Ramos (cell line): Measurements from ENCODE around the gene LIX1.
"Not testable (repeated sequence)": the region's sequence is repeated elsewhere in the genome, so short reads cannot be mapped to it uniquely, and the experiment has no call there.

Source experiments
- in situ Hi-C: fragments of 300-500 bp; cut with MboI; formaldehyde crosslinking; loops from one replicate; pipeline ENCODE4 v1.14.3; 2022; ENCODE audit warnings: low sequenced_read_pairs; ENCODE audit not compliant: unreplicated experiment

Gene LIX1

DNA sequence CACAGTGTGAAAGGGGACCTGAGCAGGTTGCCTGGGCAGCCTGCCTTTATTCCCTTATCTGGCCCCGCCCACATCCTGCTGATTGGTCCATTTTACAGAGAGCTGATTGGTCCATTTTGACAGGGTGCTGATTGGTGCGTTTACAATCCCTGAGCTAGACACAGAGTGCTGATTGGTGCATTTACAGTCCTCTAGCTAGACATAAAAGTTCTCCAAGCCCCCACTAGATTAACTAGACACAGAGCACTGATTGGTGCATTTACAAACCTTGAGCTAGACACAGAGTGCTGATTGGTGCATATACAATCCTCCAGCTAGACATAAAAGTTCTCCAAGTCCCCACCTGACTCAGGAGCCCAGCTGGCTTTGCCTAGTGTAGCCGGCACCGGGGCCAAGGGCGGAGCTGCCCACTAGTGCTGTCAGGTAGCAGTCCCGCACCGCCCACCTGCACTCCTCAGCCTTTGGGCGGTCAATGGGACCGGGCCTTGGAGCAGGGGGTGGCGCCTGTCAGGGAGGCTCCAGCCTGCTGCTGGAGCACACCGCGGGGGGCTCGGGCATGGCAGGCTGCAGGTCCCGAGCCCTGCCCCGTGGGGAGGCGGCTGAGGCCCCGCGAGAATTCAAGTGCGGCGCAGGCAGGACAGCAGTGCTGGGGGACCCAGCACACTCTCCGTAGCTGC lies 57.5 kb downstream of the LIX1 start:
- in situ Hi-C loops = not testable (repeated sequence)

DNA sequence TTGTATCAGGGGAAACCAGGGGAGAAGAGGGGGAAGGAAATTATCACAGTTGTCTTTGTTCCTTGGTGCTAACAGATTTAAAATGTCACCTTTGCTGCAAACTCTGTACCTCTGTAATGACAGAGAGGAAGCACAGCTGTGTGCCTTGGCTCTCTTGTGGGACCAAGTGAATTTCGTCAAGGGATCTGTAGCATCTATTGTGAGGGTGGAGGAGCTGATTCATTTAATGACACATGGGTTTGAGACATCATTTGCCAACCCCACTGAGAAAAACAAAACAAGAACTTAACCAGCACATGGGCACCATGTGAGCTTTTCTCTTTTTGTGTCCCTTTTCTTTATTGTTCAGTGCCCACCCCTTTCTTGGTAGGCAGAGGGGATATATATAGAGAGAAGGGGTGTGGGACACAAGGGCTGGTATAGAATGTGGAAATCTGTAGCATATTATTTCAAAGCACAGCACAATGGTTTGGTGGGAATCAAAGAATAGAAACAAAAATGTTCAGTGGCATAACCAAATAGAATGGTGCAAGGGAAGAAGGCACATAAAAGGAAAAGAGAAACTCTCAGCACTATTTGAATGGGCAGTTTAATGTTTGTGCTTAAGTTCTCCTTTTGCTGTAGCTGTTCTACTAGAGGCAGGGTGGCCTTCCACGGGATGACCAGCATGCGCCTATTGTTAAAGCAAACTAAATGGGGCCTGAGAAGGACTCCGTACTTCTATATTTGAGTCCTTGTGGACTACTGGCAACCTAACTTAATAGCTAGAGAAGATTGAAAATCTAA lies 63.3 kb downstream of the LIX1 start:
- in situ Hi-C loops = no loop called here

DNA sequence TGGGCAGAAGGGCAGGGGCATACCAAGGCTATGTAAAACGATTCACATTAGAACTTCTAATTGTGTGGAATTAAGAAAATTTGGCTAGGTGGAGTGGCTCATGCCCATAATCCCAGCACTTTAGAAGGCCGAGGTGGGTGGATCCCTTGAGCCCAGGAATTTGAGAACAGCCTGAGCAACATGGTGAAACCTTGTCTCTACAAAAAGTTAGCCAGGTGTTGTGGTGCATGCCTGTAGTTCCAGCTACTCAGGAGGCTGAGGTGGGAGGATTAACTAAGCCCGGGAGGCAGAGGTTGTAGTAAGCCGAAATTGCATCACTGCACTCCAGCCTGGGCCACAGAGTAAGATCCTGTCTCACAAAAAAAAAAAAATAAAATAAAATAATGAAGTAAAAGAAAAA lies 65.2 kb downstream of the LIX1 start:
- in situ Hi-C loops = no loop called here

DNA sequence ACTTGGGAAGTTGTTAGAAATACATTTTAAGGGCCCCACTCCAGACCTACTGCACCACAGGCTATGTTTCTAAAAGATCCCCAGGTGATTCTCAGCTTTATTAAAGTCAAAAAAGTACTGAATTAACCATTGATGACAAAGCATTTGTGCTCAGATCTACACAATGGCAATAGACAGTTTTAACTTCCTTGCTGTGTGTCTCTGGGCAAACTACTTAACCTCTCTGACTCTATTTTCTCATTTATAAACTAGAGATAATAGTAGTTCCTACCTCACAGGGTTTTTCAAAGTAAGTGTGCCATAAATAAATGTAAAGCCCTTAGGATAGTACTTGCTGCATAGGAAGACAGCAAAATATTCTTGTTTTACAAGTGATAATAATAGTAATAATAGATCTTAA lies 66.3 kb downstream of the LIX1 start:
- in situ Hi-C loops = no loop called here

DNA sequence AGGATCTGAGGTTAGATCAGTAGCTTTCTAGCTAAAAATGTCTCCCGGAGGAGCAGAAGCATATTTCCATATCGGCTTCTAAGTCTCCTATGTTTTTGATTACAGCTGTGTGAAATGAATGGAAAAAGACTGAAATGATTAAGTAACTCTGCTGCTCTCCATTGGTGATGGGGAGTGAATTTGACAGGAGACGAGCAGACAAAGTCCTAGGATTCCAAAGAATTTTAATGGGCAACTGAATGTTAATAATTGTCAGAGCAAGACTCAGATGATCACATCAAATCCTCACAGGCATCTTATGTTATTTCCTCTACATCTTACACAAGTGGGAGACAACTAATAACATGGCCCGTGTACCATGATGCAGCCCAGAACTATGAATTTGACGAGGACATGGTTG lies 66.8 kb downstream of the LIX1 start:
- in situ Hi-C loops = no loop called here

DNA sequence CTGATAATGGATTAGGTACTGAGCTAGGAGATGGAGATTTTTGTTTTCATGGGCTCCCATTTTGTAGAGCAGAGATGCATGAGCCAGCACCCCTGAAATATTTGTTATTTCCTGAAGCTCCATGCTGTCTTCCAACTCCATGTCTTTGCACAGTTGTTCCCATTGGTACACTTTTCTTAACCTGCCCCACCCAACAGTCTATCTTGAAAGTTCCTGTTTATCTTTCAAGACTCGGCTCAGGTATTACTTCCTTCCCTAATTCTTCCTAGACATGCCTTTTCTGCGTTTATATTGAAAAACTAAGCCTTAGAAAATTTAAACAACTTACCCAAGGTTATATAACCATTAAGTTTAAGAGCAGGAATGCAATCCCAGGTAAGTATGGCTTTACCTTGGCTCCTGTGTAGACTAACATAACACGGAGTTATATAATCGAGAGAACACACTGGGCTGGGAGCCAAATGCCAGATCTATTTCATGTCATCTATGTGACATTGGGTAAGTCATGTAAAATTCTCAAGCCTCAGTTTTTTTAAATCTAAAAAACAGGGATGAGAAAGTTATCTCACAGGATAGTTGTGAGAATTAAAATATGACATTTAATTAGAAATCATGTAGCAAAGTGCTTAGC lies 67.4 kb downstream of the LIX1 start:
- in situ Hi-C loops = no loop called here

DNA sequence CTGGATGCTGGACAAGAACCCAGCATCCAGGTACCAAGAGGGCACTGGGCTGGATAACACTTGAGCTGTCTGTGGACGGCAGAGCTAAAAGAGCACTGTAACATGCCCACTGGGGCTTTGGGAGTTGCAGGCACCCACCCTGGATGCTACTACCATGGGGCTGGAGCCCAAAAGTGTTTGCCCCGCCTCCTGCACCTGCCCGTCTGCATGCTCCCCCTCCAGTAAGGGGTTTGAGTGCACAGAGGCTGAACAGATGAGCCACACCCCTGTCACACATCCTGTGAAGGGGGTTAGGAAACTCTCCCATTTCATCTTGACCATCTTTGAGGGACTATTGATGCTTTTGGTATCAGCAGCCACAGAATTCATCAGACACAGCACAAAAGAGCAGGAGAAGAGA lies 69.0 kb downstream of the LIX1 start:
- in situ Hi-C loops = no loop called here

DNA sequence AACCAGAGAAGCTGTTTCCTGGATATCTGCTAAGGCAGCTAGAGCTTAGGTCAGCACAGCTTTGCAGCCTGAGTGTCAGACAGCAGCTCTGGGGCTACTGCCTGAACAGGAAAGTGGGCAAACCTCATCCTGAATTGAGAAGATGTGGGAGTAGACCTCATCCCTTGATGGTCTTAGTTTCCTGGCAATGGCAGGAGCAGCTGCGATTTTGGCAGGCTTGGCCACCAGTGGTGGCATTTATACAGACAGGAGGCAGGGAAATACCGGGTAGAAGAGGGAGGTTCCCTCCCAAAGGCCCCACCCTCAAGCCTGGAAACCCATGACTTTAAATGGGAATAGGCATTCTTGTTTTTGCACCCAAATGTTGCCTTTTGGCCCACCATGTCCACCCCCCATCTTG lies 69.7 kb downstream of the LIX1 start:
- in situ Hi-C loops = no loop called here

DNA sequence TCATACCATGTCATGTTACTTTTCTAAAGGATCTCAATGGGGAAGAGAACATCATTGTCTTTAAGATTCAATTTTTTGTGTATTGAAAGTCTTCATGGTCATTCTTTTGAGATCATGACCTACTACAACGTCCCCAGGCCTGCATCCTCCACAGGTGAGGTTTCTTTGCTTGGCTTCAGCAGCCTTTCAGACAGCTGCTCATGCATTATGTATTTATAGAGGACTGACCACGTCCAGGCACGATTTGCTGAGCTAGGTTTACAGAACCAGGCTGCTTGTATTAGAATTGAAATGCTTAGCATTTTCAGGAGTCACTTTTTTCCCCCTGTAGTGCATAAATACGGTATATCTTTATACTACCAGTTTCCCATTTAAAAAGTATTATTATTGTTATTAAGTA lies 70.4 kb downstream of the LIX1 start:
- in situ Hi-C loops = no loop called here

DNA sequence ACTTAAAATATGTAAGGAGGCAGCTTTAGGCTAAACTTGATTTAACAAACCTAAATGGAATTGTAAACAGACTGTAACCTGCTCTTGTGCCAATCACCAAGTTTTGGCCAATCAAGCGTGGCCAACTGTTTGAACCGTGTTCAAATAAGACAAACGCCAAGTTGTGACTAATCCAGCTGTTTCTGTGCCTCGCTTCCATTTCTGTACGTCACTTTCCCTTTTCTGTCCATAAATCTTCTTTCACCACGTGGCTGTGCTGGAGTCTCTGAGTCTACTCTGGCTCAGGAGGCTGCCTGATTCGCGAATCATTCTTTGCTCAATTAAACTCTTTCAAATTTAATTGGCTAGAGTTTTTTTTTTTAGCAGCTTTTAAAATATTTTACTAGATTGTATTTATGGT lies 71.3 kb downstream of the LIX1 start:
- in situ Hi-C loops = no loop called here

DNA sequence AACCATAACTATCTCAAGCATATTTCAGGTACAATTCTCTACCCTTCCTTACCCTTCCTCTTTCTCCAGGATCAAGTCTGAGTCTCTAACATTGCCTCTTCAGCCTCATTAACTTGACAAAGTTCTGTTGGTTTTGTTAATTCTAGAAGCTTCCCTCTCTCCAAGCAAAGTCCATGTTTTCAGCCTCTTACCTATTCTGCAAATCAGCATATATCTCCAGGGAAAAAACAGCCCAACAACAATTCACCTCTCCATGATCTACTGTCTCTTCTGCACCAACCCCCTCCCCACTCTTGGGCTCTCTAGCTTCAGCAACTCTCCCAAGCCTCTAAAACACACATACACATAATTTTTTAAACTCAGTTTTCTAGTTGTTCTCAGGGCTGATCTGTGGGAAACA lies 72.2 kb downstream of the LIX1 start:
- in situ Hi-C loops = no loop called here

DNA sequence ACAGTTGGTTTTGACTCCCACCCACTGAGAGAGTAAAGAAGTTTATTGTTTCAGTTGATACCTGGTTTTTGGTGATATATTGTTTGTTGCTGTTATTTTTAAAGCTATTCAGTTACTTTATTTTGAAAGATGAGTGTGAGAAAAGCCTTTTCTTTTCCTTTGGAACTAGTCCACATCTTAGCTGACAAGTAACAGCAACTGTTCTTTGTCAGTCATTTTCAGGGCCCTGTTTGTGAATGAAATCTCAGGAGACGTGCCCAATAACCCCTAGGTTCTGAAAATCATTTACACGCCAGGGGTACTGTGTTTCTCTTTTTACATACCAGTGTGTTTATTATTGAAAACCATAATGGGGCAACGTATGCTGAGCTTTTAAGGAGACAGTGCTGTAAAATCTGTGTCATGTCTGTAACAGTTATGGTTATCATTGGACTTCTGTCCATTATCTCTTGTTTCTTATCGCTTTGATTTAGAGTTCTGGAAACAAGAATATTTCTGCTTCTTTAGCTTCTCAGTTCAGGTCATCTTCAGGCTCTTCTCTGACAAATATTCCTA lies 75.0 kb downstream of the LIX1 start:
- in situ Hi-C loops = no loop called here

DNA sequence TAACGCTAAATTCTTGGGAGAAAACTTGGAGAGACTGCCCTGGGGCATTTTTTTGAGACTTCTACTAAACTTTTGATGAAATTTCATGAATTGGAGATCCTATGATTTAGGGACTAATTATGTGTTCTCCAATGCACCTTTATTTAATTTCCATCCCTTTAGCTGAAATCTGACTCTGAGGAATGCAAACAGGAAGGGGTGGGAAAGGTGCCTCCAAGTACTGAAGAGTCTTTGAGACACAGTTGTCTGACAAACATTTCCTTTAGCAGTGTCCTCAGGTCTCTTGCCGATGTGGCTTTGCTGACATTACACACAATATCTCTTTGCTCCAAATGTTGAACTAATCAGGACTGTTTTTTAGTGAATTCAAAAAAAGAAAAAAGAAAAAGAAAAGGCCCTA lies 76.9 kb downstream of the LIX1 start:
- in situ Hi-C loops = no loop called here

DNA sequence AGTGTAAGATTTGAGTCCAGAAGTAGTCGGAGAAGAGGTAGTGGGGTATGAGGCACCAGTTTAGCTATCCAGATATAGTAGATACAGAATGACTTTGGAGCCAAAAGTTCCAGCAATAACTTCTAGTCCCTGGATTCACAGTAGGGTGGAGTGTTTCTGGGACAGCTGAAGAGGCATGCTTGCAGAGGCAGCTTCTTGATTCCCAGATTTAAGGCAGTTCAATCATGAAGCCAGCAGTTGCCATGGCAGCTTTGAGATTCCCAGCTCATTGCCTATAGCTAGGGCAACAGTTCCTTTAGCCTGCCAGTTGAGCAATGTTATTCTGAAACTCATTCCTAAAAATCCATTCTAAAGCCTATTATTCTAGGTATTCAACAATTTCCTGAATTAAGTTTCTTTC lies 79.2 kb downstream of the LIX1 start:
- in situ Hi-C loops = no loop called here

DNA sequence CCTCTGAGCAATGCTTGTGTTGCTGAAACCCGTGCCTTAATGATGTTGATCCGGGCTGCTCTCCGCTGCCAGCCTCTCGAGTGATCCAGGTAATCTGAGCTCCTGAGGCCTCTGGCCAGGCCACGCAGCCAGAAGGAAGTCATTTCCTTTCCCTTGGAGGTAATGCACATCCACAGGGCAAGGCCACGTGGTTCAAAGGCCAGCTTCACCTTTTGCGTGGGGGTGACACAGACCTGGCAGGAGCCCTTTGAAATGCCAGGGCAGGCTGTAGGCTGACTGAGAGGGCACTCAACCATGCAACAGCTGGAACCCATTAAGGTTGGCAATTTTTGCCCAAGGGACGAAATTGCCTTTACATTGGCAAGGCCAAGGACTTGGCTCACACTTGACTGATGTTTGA lies 80.4 kb downstream of the LIX1 start:
- in situ Hi-C loops = no loop called here

DNA sequence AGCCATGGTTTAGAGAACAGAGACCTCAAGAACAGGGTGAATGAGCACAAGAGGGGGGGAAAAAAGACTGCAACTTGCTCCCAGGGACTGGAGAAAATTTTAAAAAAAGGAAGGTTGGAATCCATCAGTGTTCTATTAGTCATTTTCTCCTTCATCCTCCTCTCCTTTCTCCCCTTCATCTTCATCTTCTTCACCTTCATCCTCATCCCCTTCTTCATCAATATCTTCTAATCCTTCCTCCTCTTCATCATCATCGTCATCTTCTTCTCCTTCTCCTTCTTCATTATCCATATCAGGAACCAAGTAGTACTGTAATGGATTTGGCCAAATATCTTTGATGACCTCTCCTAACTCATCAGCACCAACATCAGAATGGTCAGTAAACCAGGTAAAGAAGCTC lies 86.1 kb downstream of the LIX1 start:
- in situ Hi-C loops = no loop called here

DNA sequence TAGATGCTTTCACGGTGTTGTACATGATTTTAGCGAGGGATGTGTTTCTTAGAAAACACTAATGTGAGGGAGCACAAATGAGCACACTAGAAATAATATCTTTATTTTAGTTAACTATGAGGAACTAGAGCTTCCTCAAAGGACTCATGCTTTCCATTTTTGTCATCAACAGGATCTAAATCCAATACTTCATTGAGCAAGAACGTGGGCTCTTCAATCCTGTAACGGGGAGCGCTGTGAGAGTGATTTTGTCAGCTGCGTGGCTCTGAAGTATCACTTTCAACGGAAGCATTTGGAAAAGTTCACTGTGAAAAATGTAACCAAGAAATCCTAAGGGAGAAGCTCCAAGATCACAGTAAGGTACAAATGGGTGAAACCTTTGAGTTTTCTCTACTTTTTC lies 93.2 kb downstream of the LIX1 start:
- in situ Hi-C loops = no loop called here

DNA sequence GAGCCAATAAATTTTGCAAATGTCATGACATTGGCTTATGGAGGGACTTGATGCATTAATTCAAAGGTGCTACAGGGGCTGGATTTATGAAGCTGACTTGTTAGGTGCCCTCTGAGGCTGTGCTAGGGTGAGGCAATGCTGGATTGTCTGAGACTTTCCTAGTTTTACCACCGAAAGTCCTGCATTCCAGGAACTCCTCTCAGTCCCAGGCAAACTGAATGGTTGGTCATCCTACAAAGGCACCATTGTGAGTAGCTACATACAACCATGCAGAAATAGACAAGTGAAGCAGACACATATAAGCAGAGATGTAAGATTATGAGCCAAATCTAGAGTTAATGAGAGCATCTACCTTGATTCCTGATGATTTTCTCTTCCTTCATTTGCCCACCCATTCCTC lies 95.3 kb downstream of the LIX1 start:
- in situ Hi-C loops = no loop called here

DNA sequence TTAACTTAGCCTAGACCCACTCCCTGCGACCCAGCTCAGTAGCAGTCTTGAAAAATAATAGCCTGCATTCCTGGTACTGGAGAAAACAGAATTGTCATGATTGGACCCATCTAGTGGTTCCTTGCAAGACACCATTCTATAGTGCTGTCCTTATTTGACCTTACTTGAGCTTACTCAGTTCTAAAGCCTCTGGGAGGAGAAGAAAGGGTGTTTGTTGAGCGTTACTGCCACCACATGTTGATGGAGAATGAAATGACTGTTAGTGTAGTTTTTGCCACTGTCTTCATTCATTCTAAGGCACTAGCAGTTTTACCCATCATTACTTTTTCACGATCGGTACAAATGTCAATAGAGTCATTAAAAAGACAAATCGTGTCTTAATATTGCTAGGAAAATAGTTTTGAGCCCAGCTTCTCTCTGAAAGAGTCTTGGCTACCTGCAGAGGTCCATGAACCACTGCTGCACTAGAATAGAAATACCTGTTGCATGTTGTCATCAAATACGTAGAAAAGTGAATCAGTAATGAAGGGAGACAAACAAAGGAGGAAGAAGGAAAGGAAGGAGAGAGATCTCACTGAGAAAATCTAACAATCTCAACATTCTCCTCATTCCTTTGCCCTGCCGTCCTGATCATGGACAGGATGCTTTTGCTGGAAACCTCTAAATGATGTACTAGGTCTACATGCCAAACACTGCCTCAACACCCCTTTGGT lies 96.0 kb downstream of the LIX1 start:
- in situ Hi-C loops = no loop called here

DNA sequence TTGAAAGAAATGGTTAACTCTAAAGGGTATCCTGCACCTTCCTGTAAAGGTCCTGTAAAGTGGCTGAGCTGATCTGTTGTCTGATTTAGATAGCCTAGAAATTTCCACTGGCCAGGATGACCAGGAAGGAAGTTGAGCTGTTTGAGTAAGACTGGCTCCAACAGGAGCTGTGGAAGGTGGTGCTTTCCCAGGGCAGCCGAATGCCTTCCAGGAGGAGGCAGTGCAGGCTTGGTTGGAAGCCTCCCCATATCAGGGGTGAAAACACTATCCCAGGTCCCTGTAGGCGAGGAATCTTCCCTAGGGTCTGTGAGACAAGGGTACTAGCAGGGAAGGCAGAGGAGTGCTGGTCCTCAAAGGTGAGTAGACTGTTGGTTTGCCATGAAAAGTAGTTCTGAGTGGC lies 98.4 kb downstream of the LIX1 start:
- in situ Hi-C loops = no loop called here

DNA sequence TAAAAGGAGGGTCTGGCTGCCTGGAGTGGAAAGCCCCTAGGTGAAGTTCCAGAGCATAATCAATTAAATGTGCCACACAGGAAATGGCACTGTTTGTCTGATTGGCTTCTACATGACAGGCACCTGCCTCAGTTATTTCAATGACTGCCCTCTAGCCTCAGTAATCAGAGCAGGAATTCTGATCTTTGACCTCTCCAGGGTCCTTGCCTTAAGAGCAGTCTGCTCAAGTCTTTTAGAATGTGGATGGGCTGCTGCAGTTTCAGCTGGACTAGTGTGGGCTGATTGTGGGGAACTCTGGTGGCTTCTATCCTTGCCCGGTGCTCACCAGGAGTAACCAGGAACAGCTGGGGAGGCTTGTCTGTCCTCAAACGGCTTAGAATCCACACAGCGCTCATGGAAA lies 98.9 kb downstream of the LIX1 start:
- in situ Hi-C loops = no loop called here
